Naive thymus-derived CD4-positive, alpha-beta T cell (primary cell): ENCODE data around the gene ZNF573. TPM values are rescaled to one million over a fixed set of nuclear protein-coding genes. Genes with fewer than 3 reads are reported as not detected.
"Not testable (repeated sequence)": the region's sequence is repeated elsewhere in the genome, so short reads cannot be mapped to it uniquely, and the experiment has no call there.

ENCODE experiments used
- ATAC-seq: fragments of 150-1000 bp; cut with Tn5 transposase; 2 replicates; pipeline ENCODE4 v1.10.0; 2021; ENCODE audit warnings: mild to moderate bottlenecking, moderate library complexity
- CTCF ChIA-PET: fragments of 350-600 bp; sonication (Branson Sonifier 250); formaldehyde crosslinking; loops from one replicate; lab custom pipeline; 2021; ENCODE audit warnings: antibody characterized with exemption; lab: Charles Lee
- POLR2A ChIA-PET: fragments of 350-600 bp; sonication (Branson Sonifier 250); formaldehyde crosslinking; loops from one replicate; lab custom pipeline; 2021; ENCODE audit warnings: antibody characterized with exemption, inconsistent platforms; lab: Charles Lee
- DNase-seq, 9 donors: peaks; one replicate each; pipeline versions ENCODE4 v3.0.0 to v3.0.0-alpha.2; 2020 to 2022; ENCODE audit warnings: mixed read lengths in 1 of 9
- H3K27ac ChIP-seq: one replicate; pipeline ENCODE4 v1.7.0; 2013; ENCODE audit warnings: mild to moderate bottlenecking, low read depth, low read length, moderate library complexity
- H3K27me3 ChIP-seq, 2 donors: one replicate each; pipeline ENCODE4 v1.7.0; 2013; ENCODE audit warnings: low read length in 2 of 2, mild to moderate bottlenecking in 2 of 2, moderate library complexity in 2 of 2; ENCODE audit not compliant: control insufficient read depth in 2 of 2, insufficient read depth in 2 of 2
- H3K36me3 ChIP-seq, 3 experiments: 1 replicate in 2 of 3; 2 replicates in 1 of 3; pipeline ENCODE4 v1.7.0; 2013; ENCODE audit warnings: low read length in 3 of 3, mild to moderate bottlenecking in 3 of 3, moderate library complexity in 1 of 3; ENCODE audit not compliant: insufficient read depth in 3 of 3, control insufficient read depth in 2 of 3
- H3K4me1 ChIP-seq, 2 donors: one replicate each; pipeline ENCODE4 v1.7.0; 2013; ENCODE audit warnings: low read length in 2 of 2, mild to moderate bottlenecking in 2 of 2, moderate library complexity in 1 of 2; ENCODE audit not compliant: control insufficient read depth in 2 of 2, insufficient read depth in 2 of 2
- H3K4me3 ChIP-seq: 2 replicates; pipeline ENCODE4 v1.7.0; 2013; ENCODE audit warnings: mild to moderate bottlenecking, low read length
- H3K9me3 ChIP-seq, 3 experiments: 1 replicate in 2 of 3; 2 replicates in 1 of 3; pipeline ENCODE4 v1.7.0; 2013; ENCODE audit warnings: low read length in 3 of 3; ENCODE audit not compliant: control insufficient read depth in 2 of 3
- H3K27ac Mint-ChIP-seq, 9 donors: one replicate each; pipeline ENCODE4 v1.8.0; 2020 to 2022; ENCODE audit warnings: mixed read lengths in 9 of 9, mild to moderate bottlenecking in 8 of 9, moderate library complexity in 5 of 9, inconsistent platforms in 2 of 9
- H3K27me3 Mint-ChIP-seq, 5 donors: one replicate each; pipeline ENCODE4 v1.8.0; 2021 to 2022; ENCODE audit warnings: mixed read lengths in 5 of 5, mild to moderate bottlenecking in 1 of 5
- H3K36me3 Mint-ChIP-seq, 5 donors: one replicate each; pipeline ENCODE4 v1.8.0; 2020 to 2022; ENCODE audit warnings: mixed read lengths in 5 of 5, mild to moderate bottlenecking in 3 of 5, inconsistent platforms in 1 of 5
- H3K4me1 Mint-ChIP-seq, 7 donors: one replicate each; pipeline ENCODE4 v1.8.0; 2020 to 2022; ENCODE audit warnings: mixed read lengths in 7 of 7, mild to moderate bottlenecking in 3 of 7, inconsistent platforms in 1 of 7
- H3K4me3 Mint-ChIP-seq, 10 donors: one replicate each; pipeline ENCODE4 v1.8.0; 2020 to 2022; ENCODE audit warnings: mild to moderate bottlenecking in 10 of 10, mixed read lengths in 10 of 10, moderate library complexity in 6 of 10, inconsistent platforms in 2 of 10
- H3K9me3 Mint-ChIP-seq, 11 donors: one replicate each; pipeline ENCODE4 v1.8.0; 2020 to 2022; ENCODE audit warnings: mixed read lengths in 11 of 11, mild to moderate bottlenecking in 4 of 11, inconsistent platforms in 1 of 11, moderate library complexity in 1 of 11
- intact Hi-C, 2 donors: fragments of 100-400 bp; cut with micrococcal nuclease; formaldehyde crosslinking; loops; one replicate each; pipeline ENCODE4 v1.15.1; 2023
- polyA plus RNA-seq, 2 donors: library from polyadenylated mRNA; unstranded; fragments of 300-500 nt; fragmentation: Illumina TruSeq; gene quantifications; one replicate each; pipeline ENCODE4 v1.2.3, GENCODE V29; 2021
- total RNA-seq, 6 experiments: library from RNA in 5 of 6; stranded (reverse) in 5 of 6; gene quantifications; 1 replicate in 5 of 6; 2 replicates in 1 of 6; pipeline ENCODE4 v1.2.3 and lab custom pipeline; 2021 to 2026

ZNF573 gene
- total RNA-seq (10 to 100 TPM in 4 of 5 experiments, 1 to 10 TPM in 1; 5.9 to 43.8 (median 16.6) TPM), polyA plus RNA-seq (10 to 100 TPM; 15.5 to 17.6 TPM), total RNA-seq (lab: John Stamatoyannopoulos, UW) (16.8 reads per million, percentile 46 among the genes with 10 or more reads in this experiment)

GRCh38 chr19:37779127-37780005 lies at the start of gene ZNF573:
Gene ZNF573 (minus strand): TSS chr19:37779586. CDS start chr19:37773729, 5,857 bp downstream.
- Histone ChIP-seq H3K4me3 (peak within 1 kb of the TSS; percentile 82), H3K4me1 (peaks cover 6% of the 10 kb centered on the region in 2 donors), H3K9me3 (no peaks in the 10 kb centered on the region), H3K36me3 (peaks cover 0 to 4% (median 0%) of the 10 kb centered on the region in 3 experiments), H3K27me3 (no peaks in the 10 kb centered on the region), H3K27ac (peak within 1 kb of the TSS; percentile 99)
- POLR2A ChIA-PET = interaction anchor here (0.7 to 2.0 kb wide), 11 partner anchors 11 to 1564 kb away, joined by 3 to 8 read pairs (median 4); partner anchors contain the start of genes ZNF383, ZNF540, ZNF569 and ZNF570
- H3K9me3 Mint-ChIP-seq = peaks cover 5 to 50% (median 20%) of the 10 kb centered on the region in 11 donors
- no peaks in the 10 kb centered on the region for H3K27me3 Mint-ChIP-seq
- H3K36me3 Mint-ChIP-seq = peaks cover 21 to 42% (median 32%) of the 10 kb centered on the region in 5 donors
- intact Hi-C loops = loop anchor here (1.0 to 10.0 kb wide), 20 partner anchors 60 to 1725 kb away; partner anchors contain the start of genes ZFP30 (in 2 of the 2), ZNF527 (in 2 of the 2), ZNF540 (in 2 of the 2) and ZNF569 (in 2 of the 2)
- CTCF ChIA-PET = interaction anchor here (1.0 kb wide), 1 partner anchor 87 kb away, joined by 3 read pairs; no protein-coding TSS in a partner anchor
- DNase-seq (peak; percentile 62 to 99 (median 94)), ATAC-seq (peak; percentile 94)
- H3K4me3 Mint-ChIP-seq = peak within 1 kb of the TSS; percentile 91 to 98 (median 96)
- H3K27ac Mint-ChIP-seq = peak within 1 kb of the TSS; percentile 89 to 100 (median 98)
- H3K4me1 Mint-ChIP-seq = peaks cover 9 to 53% (median 48%) of the 10 kb centered on the region in 7 donors

DNA sequence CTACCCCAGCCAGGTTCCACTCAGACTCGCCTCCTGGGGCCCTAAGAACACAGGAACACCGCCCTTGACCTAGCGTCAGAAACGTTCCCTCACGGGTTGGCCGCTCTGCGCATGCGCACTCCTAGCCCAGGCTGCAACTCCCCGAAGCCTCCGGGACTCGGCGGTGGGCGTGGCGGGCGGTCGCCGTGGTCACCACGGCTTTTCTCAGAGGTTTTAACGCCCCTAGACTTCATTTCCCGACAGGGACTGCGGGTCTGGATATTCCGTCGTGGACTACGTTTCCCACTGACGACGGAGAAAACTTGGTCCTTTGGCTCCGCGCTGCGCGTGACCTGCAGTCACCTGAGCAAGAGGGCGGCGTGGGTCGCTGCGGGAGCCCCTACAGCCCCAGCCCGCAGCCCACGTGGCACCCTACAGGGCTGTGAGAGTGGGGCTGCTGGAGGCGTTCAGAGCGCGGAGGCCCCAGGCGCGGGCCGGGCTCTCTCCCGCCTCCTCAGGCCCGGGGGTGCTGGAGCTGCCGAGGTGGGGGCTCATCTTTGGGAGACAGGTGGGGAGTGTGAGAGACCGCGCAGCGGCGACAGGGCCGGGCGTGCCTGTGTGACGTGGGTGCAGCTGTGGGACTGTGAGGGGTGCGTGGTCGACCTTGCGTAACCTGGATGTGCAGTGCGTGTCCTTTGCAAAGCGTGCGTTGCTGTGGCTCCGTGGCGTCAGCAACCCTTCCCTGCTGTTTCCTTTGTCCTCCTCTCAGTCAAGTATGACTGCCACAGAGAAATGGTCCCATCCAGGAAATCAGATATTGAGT lies 38.0 kb upstream of the ZNF573 start:
- peaks cover 0 to 29% (median 0%) of the 10 kb centered on the region in 3 experiments for H3K9me3 ChIP-seq
- H3K36me3 Mint-ChIP-seq = peaks cover 2 to 26% (median 8%) of the 10 kb centered on the region in 5 donors
- no peaks in the 10 kb centered on the region for H3K4me1 ChIP-seq
- peak; percentile 78 for ATAC-seq
- ChIA-PET CTCF (no interaction called here), POLR2A (no interaction called here)
- peak in 6 of 9 donors; percentile 7 to 38 (median 27) for DNase-seq
- H3K27me3 ChIP-seq = no peaks in the 10 kb centered on the region
- H3K27ac ChIP-seq = no peak overlapping the region
- H3K4me1 Mint-ChIP-seq = peaks cover 0 to 8% (median 0%) of the 10 kb centered on the region in 7 donors
- peak overlapping the region in 2 of 9 donors; percentile 53 to 87 for H3K27ac Mint-ChIP-seq
- no peaks in the 10 kb centered on the region for H3K36me3 ChIP-seq
- no peak overlapping the region for H3K4me3 ChIP-seq
- peak overlapping the region in 6 of 10 donors; percentile 33 to 75 (median 62) for H3K4me3 Mint-ChIP-seq
- peaks cover 0 to 49% (median 29%) of the 10 kb centered on the region in 5 donors for H3K27me3 Mint-ChIP-seq
- intact Hi-C loops = no loop called here
- peaks cover 7 to 88% (median 57%) of the 10 kb centered on the region in 11 donors for H3K9me3 Mint-ChIP-seq

- H3K4me3 ChIP-seq, intact Hi-C loops, H3K36me3 ChIP-seq, H3K27ac Mint-ChIP-seq, H3K4me1 Mint-ChIP-seq, CTCF ChIA-PET, H3K4me1 ChIP-seq, DNase-seq, H3K27me3 ChIP-seq, H3K4me3 Mint-ChIP-seq, ATAC-seq, H3K27ac ChIP-seq, POLR2A ChIA-PET: not testable (repeated sequence)
- Mint-ChIP-seq H3K9me3 (peaks cover 3 to 87% (median 63%) of the 10 kb centered on the region in 11 donors), H3K27me3 (peaks cover 0 to 44% (median 29%) of the 10 kb centered on the region in 5 donors), H3K36me3 (peaks cover 2 to 29% (median 6%) of the 10 kb centered on the region in 5 donors)
- H3K9me3 ChIP-seq = peaks cover 0 to 29% (median 0%) of the 10 kb centered on the region in 3 experiments
These were observed 36.2 kb upstream of the ZNF573 start for GRCh38 chr19:37815611-37816010.

GRCh38 chr19:37813340-37813739 lies 34.0 kb upstream of the ZNF573 start:
- CTCF ChIA-PET = no interaction called here
- intact Hi-C loops = no loop called here

GRCh38 chr19:37809366-37809765 lies 30.0 kb upstream of the ZNF573 start:
- no peaks in the 10 kb centered on the region for H3K27me3 ChIP-seq
- H3K27ac ChIP-seq = no peak overlapping the region
- H3K9me3 ChIP-seq = peaks cover 0 to 40% (median 0%) of the 10 kb centered on the region in 3 experiments
- ATAC-seq (no peak), DNase-seq (no peak)
- Mint-ChIP-seq H3K9me3 (peaks cover 12 to 77% (median 51%) of the 10 kb centered on the region in 11 donors), H3K27ac (no peak overlapping the region), H3K4me1 (no peaks in the 10 kb centered on the region), H3K36me3 (peaks cover 0 to 24% (median 6%) of the 10 kb centered on the region in 5 donors), H3K4me3 (no peak overlapping the region), H3K27me3 (no peaks in the 10 kb centered on the region)
- intact Hi-C loops = no loop called here
- no peak overlapping the region for H3K4me3 ChIP-seq
- H3K36me3 ChIP-seq = no peaks in the 10 kb centered on the region
- no peaks in the 10 kb centered on the region for H3K4me1 ChIP-seq
- POLR2A ChIA-PET = no interaction called here
- CTCF ChIA-PET = no interaction called here

More at GRCh38 chr19:37813340-37813739, 34.0 kb upstream of the ZNF573 start:
- DNase-seq = no peak
- Mint-ChIP-seq H3K27ac (no peak overlapping the region), H3K27me3 (peaks cover 0 to 24% (median 15%) of the 10 kb centered on the region in 5 donors), H3K36me3 (peaks cover 2 to 15% (median 4%) of the 10 kb centered on the region in 5 donors), H3K9me3 (peaks cover 3 to 79% (median 52%) of the 10 kb centered on the region in 11 donors), H3K4me1 (peaks cover 0 to 8% (median 0%) of the 10 kb centered on the region in 7 donors), H3K4me3 (no peak overlapping the region)
- POLR2A ChIA-PET = no interaction called here
- Histone ChIP-seq H3K36me3 (no peaks in the 10 kb centered on the region), H3K27me3 (no peaks in the 10 kb centered on the region), H3K27ac (no peak overlapping the region), H3K4me3 (no peak overlapping the region), H3K4me1 (no peaks in the 10 kb centered on the region), H3K9me3 (peaks cover 0 to 42% (median 0%) of the 10 kb centered on the region in 3 experiments)
- no peak for ATAC-seq
